ENCODE measurements around the gene EXOSC5.

The EXOSC5 gene

GRCh38 chr19:41397086-41398049 is at the start of gene EXOSC5, which contains the start of gene BCKDHA:
EXOSC5 (minus strand) TSS chr19:41397359; CDS start chr19:41397328, 31 bp downstream.
BCKDHA (plus strand) TSS chr19:41397818; CDS start chr19:41397828, 10 bp downstream.
- Histone ChIP-seq H3K9me3 (ENCODE audit: low read length) (no peaks in the 10 kb centered on the region), H3K4me1 (ENCODE audit: insufficient read depth, low read length, severe bottlenecking) (peaks cover 31% of the 10 kb centered on the region), H3K9ac (ENCODE audit: low read length) (peak within 1 kb of the TSS; percentile 96), H3K9me2 (ENCODE audit: low read depth, low read length) (no peaks in the 10 kb centered on the region), H3K4me2 (ENCODE audit: low read length) (peak within 1 kb of the TSS; percentile 93), H3K36me3 (ENCODE audit: insufficient read depth, low read length) (peaks cover 13% of the 10 kb centered on the region; the same call in 1 of the 2 replicates), H3F3A (ENCODE audit: insufficient read depth, low read length) (no peaks in the 10 kb centered on the region), H3K4me3 (ENCODE audit: low read depth, low read length, poor library complexity, severe bottlenecking) (peak within 1 kb of the TSS; percentile 94), H3K27ac (ENCODE audit: low read depth, low read length, poor library complexity, severe bottlenecking) (peak within 1 kb of the TSS; percentile 75), H3K79me2 (ENCODE audit: insufficient read depth, low read length) (peaks cover 32% of the 10 kb centered on the region), H3K27me3 (ENCODE audit: insufficient read depth, low read length) (no peaks in the 10 kb centered on the region), H4K20me1 (ENCODE audit: insufficient read depth, low read length) (no peaks in the 10 kb centered on the region), H2AFZ (ENCODE audit: low read length) (no peak within 1 kb of the TSS)
- TF ChIP-seq CTCF (IDR thresholded peaks at IDR 0.05; ENCODE audit: low read length), result no peak
- TF ChIP-seq EZH2 (IDR thresholded peaks at IDR 0.05; ENCODE audit: borderline replicate concordance, low read length), result no peak

- Histone ChIP-seq H3K9me3 (ENCODE audit: low read length) (no peaks in the 10 kb centered on the region), H3K4me2 (ENCODE audit: low read length) (no peak overlapping the region), H3K9me2 (ENCODE audit: low read depth, low read length) (no peaks in the 10 kb centered on the region), H3K36me3 (ENCODE audit: insufficient read depth, low read length) (no peaks in the 10 kb centered on the region), H4K20me1 (ENCODE audit: insufficient read depth, low read length) (no peaks in the 10 kb centered on the region), H3K27me3 (ENCODE audit: insufficient read depth, low read length) (peaks cover 3% of the 10 kb centered on the region; the same call in 1 of the 2 replicates), H2AFZ (ENCODE audit: low read length) (no peak overlapping the region), H3K9ac (ENCODE audit: low read length) (no peak overlapping the region), H3F3A (ENCODE audit: insufficient read depth, low read length) (no peaks in the 10 kb centered on the region), H3K4me3 (ENCODE audit: low read depth, low read length, poor library complexity, severe bottlenecking) (no peak overlapping the region), H3K4me1 (ENCODE audit: insufficient read depth, low read length, severe bottlenecking) (peaks cover 4% of the 10 kb centered on the region), H3K79me2 (ENCODE audit: insufficient read depth, low read length) (no peaks in the 10 kb centered on the region), H3K27ac (ENCODE audit: low read depth, low read length, poor library complexity, severe bottlenecking) (no peak overlapping the region)
- TF ChIP-seq EZH2 (IDR thresholded peaks at IDR 0.05; ENCODE audit: borderline replicate concordance, low read length) (no peak), CTCF (IDR thresholded peaks at IDR 0.05; ENCODE audit: low read length) (no peak)
These were observed 48.4 kb upstream of the EXOSC5 start for GRCh38 chr19:41445575-41445974.

GRCh38 chr19:41443813-41444455 is 46.8 kb upstream of the EXOSC5 start:
- no peak overlapping the region for H3K9ac ChIP-seq (ENCODE audit: low read length)
- TF ChIP-seq EZH2 (IDR thresholded peaks at IDR 0.05; ENCODE audit: borderline replicate concordance, low read length), result no peak
- no peak for TF ChIP-seq CTCF (IDR thresholded peaks at IDR 0.05; ENCODE audit: low read length)
- H3K4me2 ChIP-seq (ENCODE audit: low read length), result no peak overlapping the region
- H3K27ac ChIP-seq (ENCODE audit: low read depth, low read length, poor library complexity, severe bottlenecking), result no peak overlapping the region
- H3K36me3 ChIP-seq (ENCODE audit: insufficient read depth, low read length), result no peaks in the 10 kb centered on the region
- no peak overlapping the region for H2AFZ ChIP-seq (ENCODE audit: low read length)
- H4K20me1 ChIP-seq (ENCODE audit: insufficient read depth, low read length), result no peaks in the 10 kb centered on the region
- no peaks in the 10 kb centered on the region for H3F3A ChIP-seq (ENCODE audit: insufficient read depth, low read length)
- no peaks in the 10 kb centered on the region; the same call in 1 of the 2 replicates for H3K27me3 ChIP-seq (ENCODE audit: insufficient read depth, low read length)
- H3K9me3 ChIP-seq (ENCODE audit: low read length), result no peaks in the 10 kb centered on the region
- peaks cover 5% of the 10 kb centered on the region for H3K4me1 ChIP-seq (ENCODE audit: insufficient read depth, low read length, severe bottlenecking)
- no peak overlapping the region for H3K4me3 ChIP-seq (ENCODE audit: low read depth, low read length, poor library complexity, severe bottlenecking)
- peaks cover 2% of the 10 kb centered on the region; the same call in 1 of the 2 replicates for H3K79me2 ChIP-seq (ENCODE audit: insufficient read depth, low read length)
- no peaks in the 10 kb centered on the region for H3K9me2 ChIP-seq (ENCODE audit: low read depth, low read length)
